Measurements from ENCODE around the gene ERO1A. TPM values are rescaled to one million over a fixed set of nuclear protein-coding genes. Genes with fewer than 3 reads are reported as not detected.
A peak's percentile ranks its signal among the peaks of the same experiment; 100 is the strongest.
"Not testable (repeated sequence)": the region's sequence is repeated elsewhere in the genome, so short reads cannot be mapped to it uniquely, and the experiment has no call there.

ERO1A gene
- 100 to 1,000 TPM; 167 to 183 TPM for total RNA-seq

GRCh38 chr14:52695481-52696091 is at the start of gene ERO1A:
TSS of gene ERO1A (minus strand) at chr14:52695558. CDS start at chr14:52695481, 77 bp downstream.
- H3K9me3 Mint-ChIP-seq (ENCODE audit: low read depth): no peaks in the 10 kb centered on the region
- DNase-seq (peak; percentile 80), ATAC-seq (peak; percentile 80)
- peaks cover 33% of the 10 kb centered on the region for H3K36me3 Mint-ChIP-seq
- H3K27me3 Mint-ChIP-seq: no peaks in the 10 kb centered on the region
- peak within 1 kb of the TSS; percentile 89 for H3K4me3 Mint-ChIP-seq
- H3K4me1 Mint-ChIP-seq: peaks cover 43% of the 10 kb centered on the region
- peak within 1 kb of the TSS; percentile 99 for H3K27ac Mint-ChIP-seq
- CTCF ChIA-PET: interaction anchor here (1.0 to 3.3 kb wide), 3 partner anchors 11 to 852 kb away, joined by 3 to 9 read pairs (median 4); partner anchors contain the start of gene STYX

- Mint-ChIP-seq H3K27me3 (no peaks in the 10 kb centered on the region), H3K36me3 (peaks cover 30% of the 10 kb centered on the region), H3K27ac (peak overlapping the region; percentile 95), H3K9me3 (ENCODE audit: low read depth) (no peaks in the 10 kb centered on the region), H3K4me1 (peaks cover 44% of the 10 kb centered on the region), H3K4me3 (peak overlapping the region; percentile 71)
- DNase-seq (no peak), ATAC-seq (peak; percentile 52)
- CTCF ChIA-PET: interaction anchor here (1.0 to 3.3 kb wide), 5 partner anchors 10 to 177 kb away, joined by 3 to 15 read pairs (median 4); partner anchors contain the start of gene STYX
Measured at GRCh38 chr14:52741865-52742264, 46.5 kb upstream of the ERO1A start.

- Mint-ChIP-seq H3K27ac (no peak overlapping the region), H3K9me3 (ENCODE audit: low read depth) (no peaks in the 10 kb centered on the region), H3K4me3 (no peak overlapping the region), H3K4me1 (peaks cover 50% of the 10 kb centered on the region), H3K36me3 (peaks cover 27% of the 10 kb centered on the region), H3K27me3 (no peaks in the 10 kb centered on the region)
- ATAC-seq (no peak), DNase-seq (no peak)
- CTCF ChIA-PET: interaction anchor here (3.3 kb wide), 1 partner anchor 12 kb away, joined by 15 read pairs; the partner anchor contains the start of gene STYX
Measured at GRCh38 chr14:52740751-52741150, 45.4 kb upstream of the ERO1A start.

- Mint-ChIP-seq H3K27ac (peak overlapping the region; percentile 59), H3K4me3 (no peak overlapping the region), H3K27me3 (no peaks in the 10 kb centered on the region), H3K9me3 (ENCODE audit: low read depth) (no peaks in the 10 kb centered on the region), H3K36me3 (peaks cover 28% of the 10 kb centered on the region), H3K4me1 (peaks cover 50% of the 10 kb centered on the region)
- ATAC-seq (no peak), DNase-seq (no peak)
- CTCF ChIA-PET: interaction anchor here (0.6 to 1.2 kb wide), 3 partner anchors 21 to 91 kb away, joined by 3 to 4 read pairs (median 4); no protein-coding TSS in a partner anchor
Measured at GRCh38 chr14:52738409-52738808, 43.1 kb upstream of the ERO1A start.

GRCh38 chr14:52735921-52736489 is 40.6 kb upstream of the ERO1A start:
- H3K4me3 Mint-ChIP-seq: no peak overlapping the region
- CTCF ChIA-PET: interaction anchor here (1.3 kb wide), 1 partner anchor 12 kb away, joined by 4 read pairs; no protein-coding TSS in a partner anchor
- H3K27me3 Mint-ChIP-seq: no peaks in the 10 kb centered on the region
- peaks cover 44% of the 10 kb centered on the region for H3K4me1 Mint-ChIP-seq
- ATAC-seq: no peak
- DNase-seq: no peak
- no peaks in the 10 kb centered on the region for H3K9me3 Mint-ChIP-seq (ENCODE audit: low read depth)
- peaks cover 31% of the 10 kb centered on the region for H3K36me3 Mint-ChIP-seq
- H3K27ac Mint-ChIP-seq: peak overlapping the region; percentile 5

- Mint-ChIP-seq H3K4me1 (peaks cover 45% of the 10 kb centered on the region), H3K27me3 (no peaks in the 10 kb centered on the region), H3K4me3 (no peak overlapping the region), H3K27ac (no peak overlapping the region), H3K36me3 (peaks cover 31% of the 10 kb centered on the region), H3K9me3 (ENCODE audit: low read depth) (no peaks in the 10 kb centered on the region)
- CTCF ChIA-PET: no interaction called here
- ATAC-seq (no peak), DNase-seq (no peak)
Measured at GRCh38 chr14:52733824-52734223, 38.5 kb upstream of the ERO1A start.

- no peaks in the 10 kb centered on the region for H3K27me3 Mint-ChIP-seq
- H3K4me1 Mint-ChIP-seq: peaks cover 29% of the 10 kb centered on the region
- H3K27ac Mint-ChIP-seq: peak overlapping the region; percentile 89
- H3K9me3 Mint-ChIP-seq (ENCODE audit: low read depth): no peaks in the 10 kb centered on the region
- no peak for ATAC-seq
- CTCF ChIA-PET: interaction anchor here (2.1 kb wide), 1 partner anchor 11 kb away, joined by 7 read pairs; no protein-coding TSS in a partner anchor
- peaks cover 31% of the 10 kb centered on the region for H3K36me3 Mint-ChIP-seq
- no peak for DNase-seq
- peak overlapping the region; percentile 96 for H3K4me3 Mint-ChIP-seq
Measured at GRCh38 chr14:52730709-52731111, 35.4 kb upstream of the ERO1A start.

GRCh38 chr14:52729925-52730708 is 34.8 kb upstream of the ERO1A start, which contains the start of gene STYX:
TSS of gene STYX (plus strand) at chr14:52730166. CDS start at chr14:52730475, 309 bp downstream.
- H3K9me3 Mint-ChIP-seq (ENCODE audit: low read depth): no peaks in the 10 kb centered on the region
- no peaks in the 10 kb centered on the region for H3K27me3 Mint-ChIP-seq
- peaks cover 31% of the 10 kb centered on the region for H3K36me3 Mint-ChIP-seq

GRCh38 chr14:52729585-52729924 is 34.2 kb upstream of the ERO1A start:
- CTCF ChIA-PET: interaction anchor here (0.7 to 3.5 kb wide), 5 partner anchors 12 to 430 kb away, joined by 3 to 15 read pairs (median 3); partner anchors contain the start of gene ERO1A
- H3K9me3 Mint-ChIP-seq (ENCODE audit: low read depth): no peaks in the 10 kb centered on the region
- ATAC-seq (no peak), DNase-seq (no peak)
- H3K4me1 Mint-ChIP-seq: peaks cover 26% of the 10 kb centered on the region
- H3K27me3 Mint-ChIP-seq: no peaks in the 10 kb centered on the region
- peak overlapping the region; percentile 96 for H3K4me3 Mint-ChIP-seq
- H3K36me3 Mint-ChIP-seq: peaks cover 34% of the 10 kb centered on the region
- peak overlapping the region; percentile 89 for H3K27ac Mint-ChIP-seq

More at GRCh38 chr14:52729925-52730708, 34.8 kb upstream of the ERO1A start, which contains the start of gene STYX:
- peak; percentile 99 for DNase-seq
- Mint-ChIP-seq H3K4me3 (peak within 1 kb of the TSS; percentile 96), H3K27ac (peak within 1 kb of the TSS; percentile 89), H3K4me1 (peaks cover 27% of the 10 kb centered on the region)
- CTCF ChIA-PET: interaction anchor here (0.7 to 3.5 kb wide), 5 partner anchors 12 to 430 kb away, joined by 3 to 15 read pairs (median 3); partner anchors contain the start of gene ERO1A
- peak; percentile 96 for ATAC-seq

GRCh38 chr14:52729035-52729434 is 33.7 kb upstream of the ERO1A start:
- not testable (repeated sequence) for DNase-seq; H3K27ac Mint-ChIP-seq; H3K9me3 Mint-ChIP-seq (ENCODE audit: low read depth); H3K27me3 Mint-ChIP-seq; H3K4me3 Mint-ChIP-seq; ATAC-seq
- Mint-ChIP-seq H3K4me1 (peaks cover 21% of the 10 kb centered on the region), H3K36me3 (peaks cover 32% of the 10 kb centered on the region)
- CTCF ChIA-PET: interaction anchor here (0.7 to 3.5 kb wide), 2 partner anchors 12 to 13 kb away, joined by 3 to 15 read pairs; no protein-coding TSS in a partner anchor

GRCh38 chr14:52727509-52727908 is 32.2 kb upstream of the ERO1A start:
- H3K36me3 Mint-ChIP-seq: peaks cover 29% of the 10 kb centered on the region
- H3K4me3 Mint-ChIP-seq; H3K27me3 Mint-ChIP-seq; DNase-seq; H3K9me3 Mint-ChIP-seq (ENCODE audit: low read depth); ATAC-seq; H3K27ac Mint-ChIP-seq: not testable (repeated sequence)
- peaks cover 16% of the 10 kb centered on the region for H3K4me1 Mint-ChIP-seq
- CTCF ChIA-PET: interaction anchor here (1.4 to 3.5 kb wide), 2 partner anchors 10 to 15 kb away, joined by 3 to 15 read pairs; no protein-coding TSS in a partner anchor

- CTCF ChIA-PET: interaction anchor here (0.7 to 1.1 kb wide), 2 partner anchors 12 kb away, joined by 3 to 4 read pairs; no protein-coding TSS in a partner anchor
- DNase-seq (no peak), ATAC-seq (no peak)
- H3K36me3 Mint-ChIP-seq: peaks cover 42% of the 10 kb centered on the region
- no peak overlapping the region for H3K4me3 Mint-ChIP-seq
- H3K27me3 Mint-ChIP-seq: no peaks in the 10 kb centered on the region
- peaks cover 10% of the 10 kb centered on the region for H3K4me1 Mint-ChIP-seq
- H3K9me3 Mint-ChIP-seq (ENCODE audit: low read depth): no peaks in the 10 kb centered on the region
- H3K27ac Mint-ChIP-seq: no peak overlapping the region
Measured at GRCh38 chr14:52724360-52724644, 28.9 kb upstream of the ERO1A start.
